ENCODE results near the gene REG3G.
"Not testable (repeated sequence)": the region's sequence is repeated elsewhere in the genome, so short reads cannot be mapped to it uniquely, and the experiment has no call there.

Gene REG3G

DNA sequence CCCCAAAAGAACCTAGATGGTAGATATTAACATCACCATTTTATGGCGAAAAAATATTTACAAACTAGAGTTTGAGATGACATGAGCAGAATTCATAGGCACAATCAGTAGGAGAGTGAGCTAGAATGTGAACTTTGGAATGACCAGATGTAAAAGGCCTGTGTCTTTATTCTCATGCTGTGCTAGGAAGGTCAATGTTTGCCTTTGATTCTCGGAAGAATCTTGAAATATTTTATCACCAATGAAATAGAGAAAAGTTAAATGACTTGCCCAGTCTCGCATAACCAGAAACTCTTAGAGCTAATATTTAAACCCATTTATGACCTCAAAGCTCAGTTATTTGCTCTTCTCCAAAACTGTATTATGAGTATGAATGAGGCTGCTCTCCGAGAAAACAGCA, 9.2 kb upstream of the REG3G start:
- no peak for DNase-seq
- Mint-ChIP-seq H3K9me3 (no peaks in the 10 kb centered on the region), H3K4me3 (no peak overlapping the region), H3K27ac (no peak overlapping the region), H3K36me3 (ENCODE audit: low read depth) (no peaks in the 10 kb centered on the region), H3K4me1 (no peaks in the 10 kb centered on the region), H3K27me3 (ENCODE audit: low read depth, poor library complexity) (peaks cover 3% of the 10 kb centered on the region)
- TF ChIP-seq, protein P1, sequence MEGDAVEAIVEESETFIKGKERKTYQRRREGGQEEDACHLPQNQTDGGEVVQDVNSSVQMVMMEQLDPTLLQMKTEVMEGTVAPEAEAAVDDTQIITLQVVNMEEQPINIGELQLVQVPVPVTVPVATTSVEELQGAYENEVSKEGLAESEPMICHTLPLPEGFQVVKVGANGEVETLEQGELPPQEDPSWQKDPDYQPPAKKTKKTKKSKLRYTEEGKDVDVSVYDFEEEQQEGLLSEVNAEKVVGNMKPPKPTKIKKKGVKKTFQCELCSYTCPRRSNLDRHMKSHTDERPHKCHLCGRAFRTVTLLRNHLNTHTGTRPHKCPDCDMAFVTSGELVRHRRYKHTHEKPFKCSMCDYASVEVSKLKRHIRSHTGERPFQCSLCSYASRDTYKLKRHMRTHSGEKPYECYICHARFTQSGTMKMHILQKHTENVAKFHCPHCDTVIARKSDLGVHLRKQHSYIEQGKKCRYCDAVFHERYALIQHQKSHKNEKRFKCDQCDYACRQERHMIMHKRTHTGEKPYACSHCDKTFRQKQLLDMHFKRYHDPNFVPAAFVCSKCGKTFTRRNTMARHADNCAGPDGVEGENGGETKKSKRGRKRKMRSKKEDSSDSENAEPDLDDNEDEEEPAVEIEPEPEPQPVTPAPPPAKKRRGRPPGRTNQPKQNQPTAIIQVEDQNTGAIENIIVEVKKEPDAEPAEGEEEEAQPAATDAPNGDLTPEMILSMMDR (IDR thresholded peaks at IDR 0.05): no peak

- TF ChIP-seq, protein P1 (IDR thresholded peaks at IDR 0.05): no peak
- Mint-ChIP-seq H3K4me3 (no peak overlapping the region), H3K36me3 (ENCODE audit: low read depth) (no peaks in the 10 kb centered on the region), H3K4me1 (no peaks in the 10 kb centered on the region), H3K9me3 (peaks cover 17% of the 10 kb centered on the region), H3K27ac (no peak overlapping the region), H3K27me3 (ENCODE audit: low read depth, poor library complexity) (no peaks in the 10 kb centered on the region)
- no peak for DNase-seq
Measured at GRCh38 chr2:79026061-79026460, 559 bp downstream of the REG3G start.

- H3K36me3 Mint-ChIP-seq (ENCODE audit: low read depth): no peaks in the 10 kb centered on the region
- H3K27me3 Mint-ChIP-seq (ENCODE audit: low read depth, poor library complexity): no peaks in the 10 kb centered on the region
- DNase-seq: no peak
- peaks cover 16% of the 10 kb centered on the region for H3K4me1 Mint-ChIP-seq
- H3K27ac Mint-ChIP-seq: peak overlapping the region; percentile 57
- no peak overlapping the region for H3K4me3 Mint-ChIP-seq
- TF ChIP-seq, protein P1 (IDR thresholded peaks at IDR 0.05): no peak
- H3K9me3 Mint-ChIP-seq: no peaks in the 10 kb centered on the region
Measured at GRCh38 chr2:79039944-79040343, 14.4 kb downstream of the REG3G start.

DNA sequence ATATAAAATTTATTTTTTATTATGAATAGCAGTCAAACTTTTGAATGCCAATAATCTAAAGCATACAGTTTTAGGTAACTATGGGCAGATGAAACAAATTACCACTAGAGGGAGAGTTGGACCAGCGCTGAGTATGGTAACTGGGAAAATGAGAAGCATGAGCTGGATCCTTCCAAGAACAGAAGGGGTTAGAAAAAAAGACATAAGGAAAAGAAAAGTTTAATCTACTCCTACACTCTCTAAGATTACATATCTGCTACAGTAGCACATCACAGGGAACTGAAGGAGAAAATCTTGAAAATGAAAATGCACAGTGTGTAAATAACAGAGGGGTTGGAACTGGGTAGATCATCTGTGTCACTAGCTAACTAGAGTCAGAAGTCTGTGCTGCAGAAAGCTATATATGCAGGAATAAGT, 15.5 kb downstream of the REG3G start:
- Mint-ChIP-seq H3K9me3 (no peaks in the 10 kb centered on the region), H3K27me3 (ENCODE audit: low read depth, poor library complexity) (peaks cover 3% of the 10 kb centered on the region), H3K4me1 (peaks cover 16% of the 10 kb centered on the region), H3K27ac (no peak overlapping the region), H3K4me3 (no peak overlapping the region), H3K36me3 (ENCODE audit: low read depth) (no peaks in the 10 kb centered on the region)
- TF ChIP-seq, protein P1 (IDR thresholded peaks at IDR 0.05): peak; percentile 69
- peak; percentile 5 for DNase-seq

GRCh38 chr2:79053486-79053885, 28.0 kb downstream of the REG3G start:
- DNase-seq; H3K4me1 Mint-ChIP-seq; H3K27me3 Mint-ChIP-seq (ENCODE audit: low read depth, poor library complexity); H3K36me3 Mint-ChIP-seq (ENCODE audit: low read depth); H3K4me3 Mint-ChIP-seq: not testable (repeated sequence)
- peaks cover 26% of the 10 kb centered on the region for H3K9me3 Mint-ChIP-seq
- peak overlapping the region; percentile 62 for H3K27ac Mint-ChIP-seq

- DNase-seq; H3K36me3 Mint-ChIP-seq (ENCODE audit: low read depth); H3K4me1 Mint-ChIP-seq; H3K4me3 Mint-ChIP-seq; H3K27me3 Mint-ChIP-seq (ENCODE audit: low read depth, poor library complexity); H3K27ac Mint-ChIP-seq: not testable (repeated sequence)
- peaks cover 19% of the 10 kb centered on the region for H3K9me3 Mint-ChIP-seq
Measured at GRCh38 chr2:79054769-79055168, 29.3 kb downstream of the REG3G start.

GRCh38 chr2:79065201-79065600, 39.7 kb downstream of the REG3G start:
- TF ChIP-seq, protein P1 (IDR thresholded peaks at IDR 0.05): no peak
- no peak overlapping the region for H3K27ac Mint-ChIP-seq
- peaks cover 4% of the 10 kb centered on the region for H3K9me3 Mint-ChIP-seq
- H3K4me3 Mint-ChIP-seq: no peak overlapping the region
- DNase-seq: no peak
- no peaks in the 10 kb centered on the region for H3K27me3 Mint-ChIP-seq (ENCODE audit: low read depth, poor library complexity)
- no peaks in the 10 kb centered on the region for H3K4me1 Mint-ChIP-seq
- no peaks in the 10 kb centered on the region for H3K36me3 Mint-ChIP-seq (ENCODE audit: low read depth)
